Measurements from ENCODE around the gene NTPCR. TPM values are rescaled to one million over a fixed set of nuclear protein-coding genes. Genes with fewer than 3 reads are reported as not detected.

NTPCR gene
- polyA plus RNA-seq, 1 donor (not counting 4 experiments of a cell fraction or from before 2014, with no cell fraction given), result 40.0 TPM

DNA sequence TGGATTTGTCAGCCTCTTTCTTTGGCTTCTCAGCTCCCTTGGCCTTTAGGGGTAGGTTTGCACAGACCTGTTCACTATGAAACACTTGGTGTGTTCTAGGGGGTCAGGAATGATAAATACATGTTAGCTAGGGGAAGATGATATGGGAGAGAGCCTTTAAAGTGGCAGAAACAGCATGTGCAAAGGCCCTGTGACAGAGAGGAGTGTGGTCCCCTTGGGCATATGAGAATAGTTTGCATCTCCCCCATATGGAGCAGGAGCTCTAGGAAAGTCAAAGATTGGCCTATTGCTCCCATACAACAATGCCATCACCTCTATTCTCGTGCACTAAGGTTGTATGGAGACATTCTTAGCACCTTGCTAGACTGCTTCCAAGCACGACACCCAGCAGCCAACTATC lies 10.7 kb upstream of the NTPCR start:
- Histone ChIP-seq H3K4me1 (ENCODE audit: control insufficient read depth, extremely low read depth, insufficient read depth, low read length) (no peaks in the 10 kb centered on the region), H3K4me3 (ENCODE audit: control insufficient read depth in 2 of 3, extremely low read depth in 1 of 3, insufficient read depth in 2 of 3, low read depth in 1 of 3, low read length in 3 of 3) (no peak overlapping the region), H3K27me3 (ENCODE audit: control insufficient read depth, extremely low read depth, insufficient read depth, low read length) (no peaks in the 10 kb centered on the region), H4K20me1 (ENCODE audit: control insufficient read depth, extremely low read depth, insufficient read depth, low read length) (no peaks in the 10 kb centered on the region), H3K9me1 (ENCODE audit: control insufficient read depth, extremely low read depth, insufficient read depth, low read length) (no peaks in the 10 kb centered on the region), H3K4me2 (ENCODE audit: control insufficient read depth, extremely low read depth, insufficient read depth, low read depth, low read length) (no peak overlapping the region), H3K27ac (ENCODE audit: control insufficient read depth, insufficient read depth, low read length) (no peak overlapping the region), H3K9me3 (ENCODE audit: control insufficient read depth, low read depth, low read length) (no peaks in the 10 kb centered on the region), H3K36me3 (ENCODE audit: control insufficient read depth in 2 of 2, extremely low read depth in 1 of 2, insufficient read depth in 2 of 2, low read length in 2 of 2) (no peaks in the 10 kb centered on the region), H3K9ac (ENCODE audit: control insufficient read depth, extremely low read depth, insufficient read depth, low read length) (no peak overlapping the region), H3K79me2 (ENCODE audit: control insufficient read depth, insufficient read depth, low read length) (no peaks in the 10 kb centered on the region), H2AFZ (ENCODE audit: control insufficient read depth, low read length) (no peak overlapping the region)
- FAIRE-seq (no peak), DNase-seq (ENCODE audit: low read depth, low spot score) (no peak)
- TF ChIP-seq CTCF (optimal IDR thresholded peaks at IDR 0.05 in 1 of 3, IDR thresholded peaks at IDR 0.05 in 1 of 3, conservative IDR thresholded peaks at IDR 0.05 in 1 of 3; ENCODE audit: extremely low read depth in 1 of 3, insufficient read depth in 2 of 3, low read length in 3 of 3), result no peak
- TF ChIP-seq EZH2 (IDR thresholded peaks at IDR 0.05; ENCODE audit: low read length), result no peak
- dilution Hi-C loops (cut with MboI; ENCODE audit: extremely low pct_ligation_motif_present, low sequenced_read_pairs), result no loop called here

DNA sequence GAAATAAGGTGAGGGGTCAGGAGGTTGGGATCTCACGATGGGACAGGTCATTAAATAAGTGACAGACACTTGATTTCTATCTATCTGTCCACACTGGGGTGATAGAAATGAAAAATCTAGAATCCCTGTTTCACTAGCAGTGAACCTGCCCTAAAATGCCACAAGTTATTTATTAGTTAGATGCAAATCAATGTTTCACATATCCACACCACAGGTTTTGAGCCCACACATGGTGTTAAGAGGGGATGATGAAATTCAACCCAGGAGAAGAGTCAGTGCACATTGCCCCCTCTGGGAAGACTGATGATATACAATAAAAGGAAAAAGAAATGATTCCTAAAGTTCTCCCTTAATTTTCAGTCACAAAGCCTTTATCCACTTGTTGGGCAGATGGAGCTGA lies 10.1 kb upstream of the NTPCR start:
- H3K9me1 ChIP-seq (ENCODE audit: control insufficient read depth, extremely low read depth, insufficient read depth, low read length), result no peaks in the 10 kb centered on the region
- DNase-seq (ENCODE audit: low read depth, low spot score) (no peak), FAIRE-seq (no peak)
- H3K4me3 ChIP-seq (ENCODE audit: control insufficient read depth in 2 of 3, extremely low read depth in 1 of 3, insufficient read depth in 2 of 3, low read depth in 1 of 3, low read length in 3 of 3), result no peak overlapping the region
- H3K79me2 ChIP-seq (ENCODE audit: control insufficient read depth, insufficient read depth, low read length), result no peaks in the 10 kb centered on the region
- no peak overlapping the region for H3K4me2 ChIP-seq (ENCODE audit: control insufficient read depth, extremely low read depth, insufficient read depth, low read depth, low read length)
- no peaks in the 10 kb centered on the region for H3K9me3 ChIP-seq (ENCODE audit: control insufficient read depth, low read depth, low read length)
- H3K36me3 ChIP-seq (ENCODE audit: control insufficient read depth in 2 of 2, extremely low read depth in 1 of 2, insufficient read depth in 2 of 2, low read length in 2 of 2), result no peaks in the 10 kb centered on the region
- no peaks in the 10 kb centered on the region for H3K27me3 ChIP-seq (ENCODE audit: control insufficient read depth, extremely low read depth, insufficient read depth, low read length)
- no peak overlapping the region for H3K27ac ChIP-seq (ENCODE audit: control insufficient read depth, insufficient read depth, low read length)
- no peaks in the 10 kb centered on the region for H4K20me1 ChIP-seq (ENCODE audit: control insufficient read depth, extremely low read depth, insufficient read depth, low read length)
- no peaks in the 10 kb centered on the region for H3K4me1 ChIP-seq (ENCODE audit: control insufficient read depth, extremely low read depth, insufficient read depth, low read length)
- no peak overlapping the region for H3K9ac ChIP-seq (ENCODE audit: control insufficient read depth, extremely low read depth, insufficient read depth, low read length)
- H2AFZ ChIP-seq (ENCODE audit: control insufficient read depth, low read length), result no peak overlapping the region
- dilution Hi-C loops (cut with MboI; ENCODE audit: extremely low pct_ligation_motif_present, low sequenced_read_pairs), result no loop called here
- TF ChIP-seq EZH2 (IDR thresholded peaks at IDR 0.05; ENCODE audit: low read length), result no peak
